ENCODE measurements around the gene HSPH1. TPM values are rescaled to one million over a fixed set of nuclear protein-coding genes. Genes with fewer than 3 reads are reported as not detected.
"Not testable (repeated sequence)": the region's sequence is repeated elsewhere in the genome, so short reads cannot be mapped to it uniquely, and the experiment has no call there.

The HSPH1 gene
- total RNA-seq, 2 donors from 2014 or later, result 143 to 153 TPM

DNA sequence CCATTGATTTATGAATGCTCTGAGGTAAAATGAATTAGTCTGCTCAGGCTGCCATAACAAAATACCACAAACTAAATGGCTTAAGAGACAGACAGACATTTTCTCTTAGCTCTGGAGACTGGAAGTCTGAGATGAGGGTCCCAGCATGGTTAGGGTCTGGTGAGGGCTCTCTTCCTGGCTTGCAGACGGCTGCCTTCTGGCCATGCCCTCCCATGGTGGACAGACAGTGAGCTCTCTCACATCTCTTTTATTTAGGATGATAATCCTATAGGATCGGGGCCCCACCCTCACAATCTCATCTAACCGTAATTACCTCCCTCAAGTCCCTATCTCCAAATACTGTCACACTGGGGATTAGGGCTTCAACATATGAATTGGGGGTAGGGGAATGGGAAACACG is 47.1 kb downstream of the HSPH1 start:
- H3K4me1 Mint-ChIP-seq, result peaks cover 2% of the 10 kb centered on the region
- H3K4me3 Mint-ChIP-seq, result no peak overlapping the region
- peaks cover 61% of the 10 kb centered on the region for H3K27me3 Mint-ChIP-seq
- no peak for ATAC-seq
- no peaks in the 10 kb centered on the region for H3K9me3 ChIP-seq (ENCODE audit: control insufficient read depth, low read length, poor library complexity, severe bottlenecking)
- peaks cover 5% of the 10 kb centered on the region for H3K36me3 Mint-ChIP-seq (ENCODE audit: low read depth)
- DNase-seq, result no peak
- H3K27ac Mint-ChIP-seq, result no peak overlapping the region

DNA sequence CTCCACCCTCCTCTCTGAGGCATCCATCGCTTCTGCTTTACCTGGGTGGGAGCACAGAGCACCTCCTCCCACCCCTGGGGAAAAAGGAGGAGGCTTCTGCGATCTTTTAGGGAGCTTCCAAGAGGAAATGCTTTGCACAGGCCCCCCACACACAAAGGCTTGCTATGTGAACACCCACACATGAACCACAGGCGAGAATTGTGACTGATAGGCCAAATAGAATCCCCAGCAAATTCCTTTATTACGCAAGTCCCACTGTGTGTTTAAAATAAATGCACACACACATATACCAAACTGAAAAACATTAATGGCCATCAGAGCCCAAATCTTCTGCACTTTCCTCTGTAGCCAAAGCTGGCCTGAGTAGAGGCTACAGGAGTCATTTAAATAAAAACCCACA is 50.6 kb downstream of the HSPH1 start:
- Mint-ChIP-seq H3K4me3 (no peak overlapping the region), H3K36me3 (ENCODE audit: low read depth) (no peaks in the 10 kb centered on the region), H3K27ac (no peak overlapping the region), H3K27me3 (peaks cover 45% of the 10 kb centered on the region), H3K4me1 (peaks cover 2% of the 10 kb centered on the region)
- DNase-seq (no peak), ATAC-seq (no peak)
- H3K9me3 ChIP-seq (ENCODE audit: control insufficient read depth, low read length, poor library complexity, severe bottlenecking), result no peaks in the 10 kb centered on the region

DNA sequence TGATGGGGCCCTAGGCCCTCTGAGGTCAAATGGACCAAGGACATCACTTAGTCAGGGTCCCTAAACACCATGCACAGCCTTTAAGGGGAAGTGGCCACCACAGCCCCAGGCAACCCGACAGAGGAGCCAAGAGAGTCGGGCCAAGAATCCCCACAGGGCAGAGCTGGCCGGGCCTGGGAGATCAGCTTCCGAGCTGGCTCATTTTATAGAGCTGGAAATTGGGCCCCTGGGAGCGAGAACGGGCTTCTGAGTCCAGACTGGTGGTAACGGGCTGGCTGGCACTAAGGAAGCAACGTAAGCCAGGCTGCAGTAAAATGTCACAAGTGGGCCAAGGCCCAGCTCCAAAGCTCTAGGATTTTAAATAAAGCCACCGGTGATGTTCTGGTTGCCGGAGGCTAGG is 51.1 kb downstream of the HSPH1 start:
- DNase-seq (no peak), ATAC-seq (no peak)
- peaks cover 42% of the 10 kb centered on the region for H3K27me3 Mint-ChIP-seq
- no peaks in the 10 kb centered on the region for H3K9me3 ChIP-seq (ENCODE audit: control insufficient read depth, low read length, poor library complexity, severe bottlenecking)
- H3K4me1 Mint-ChIP-seq, result peaks cover 2% of the 10 kb centered on the region
- no peaks in the 10 kb centered on the region for H3K36me3 Mint-ChIP-seq (ENCODE audit: low read depth)
- no peak overlapping the region for H3K4me3 Mint-ChIP-seq
- H3K27ac Mint-ChIP-seq, result no peak overlapping the region

DNA sequence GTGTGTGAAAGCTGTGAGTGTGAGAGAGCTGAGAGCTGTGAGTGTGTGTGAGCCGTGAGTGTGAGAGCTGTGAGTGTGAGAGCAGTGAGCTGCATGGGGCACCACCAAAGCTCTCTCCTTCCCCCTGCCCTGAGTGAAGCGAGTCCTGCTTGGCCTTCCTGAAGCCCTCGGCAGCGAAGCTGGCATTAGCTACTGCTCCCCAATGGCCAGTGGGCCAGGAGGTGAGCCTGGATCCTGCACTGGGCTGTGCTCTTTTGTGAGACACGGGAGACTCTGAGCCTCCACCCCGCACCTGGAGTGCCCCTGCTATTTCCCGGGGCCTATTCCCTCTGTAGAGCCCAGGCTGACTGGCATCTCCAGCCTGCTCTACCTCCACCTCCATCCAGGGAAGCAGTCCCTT is 51.5 kb downstream of the HSPH1 start:
- peak overlapping the region; percentile 76 for H3K27ac Mint-ChIP-seq
- ATAC-seq (no peak), DNase-seq (no peak)
- peaks cover 38% of the 10 kb centered on the region for H3K27me3 Mint-ChIP-seq
- no peaks in the 10 kb centered on the region for H3K36me3 Mint-ChIP-seq (ENCODE audit: low read depth)
- peaks cover 2% of the 10 kb centered on the region for H3K4me1 Mint-ChIP-seq
- H3K9me3 ChIP-seq (ENCODE audit: control insufficient read depth, low read length, poor library complexity, severe bottlenecking), result no peaks in the 10 kb centered on the region
- H3K4me3 Mint-ChIP-seq, result no peak overlapping the region

DNA sequence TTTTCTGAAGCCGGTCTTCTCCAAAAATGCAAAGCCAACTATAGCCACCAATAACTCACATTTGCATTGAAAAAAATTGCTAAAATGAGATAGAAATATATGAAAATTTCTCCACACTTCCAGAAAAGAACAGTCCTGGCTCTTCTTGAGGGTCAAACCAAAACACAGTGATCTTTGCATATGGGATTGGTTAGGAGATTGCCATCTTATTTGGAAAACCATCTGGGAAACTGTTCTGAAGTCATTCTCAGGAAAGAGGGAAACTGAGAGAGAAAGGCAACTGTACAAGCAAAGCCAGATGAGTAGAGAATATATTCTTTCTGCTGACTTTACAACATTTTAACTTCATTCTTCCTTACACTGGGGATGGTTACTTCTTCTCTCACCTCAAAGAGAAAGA is 54.6 kb downstream of the HSPH1 start:
- Mint-ChIP-seq H3K27me3 (peaks cover 32% of the 10 kb centered on the region), H3K27ac (no peak overlapping the region), H3K36me3 (ENCODE audit: low read depth) (no peaks in the 10 kb centered on the region), H3K4me3 (no peak overlapping the region), H3K4me1 (peaks cover 2% of the 10 kb centered on the region)
- ATAC-seq (no peak), DNase-seq (no peak)
- H3K9me3 ChIP-seq (ENCODE audit: control insufficient read depth, low read length, poor library complexity, severe bottlenecking), result no peaks in the 10 kb centered on the region

DNA sequence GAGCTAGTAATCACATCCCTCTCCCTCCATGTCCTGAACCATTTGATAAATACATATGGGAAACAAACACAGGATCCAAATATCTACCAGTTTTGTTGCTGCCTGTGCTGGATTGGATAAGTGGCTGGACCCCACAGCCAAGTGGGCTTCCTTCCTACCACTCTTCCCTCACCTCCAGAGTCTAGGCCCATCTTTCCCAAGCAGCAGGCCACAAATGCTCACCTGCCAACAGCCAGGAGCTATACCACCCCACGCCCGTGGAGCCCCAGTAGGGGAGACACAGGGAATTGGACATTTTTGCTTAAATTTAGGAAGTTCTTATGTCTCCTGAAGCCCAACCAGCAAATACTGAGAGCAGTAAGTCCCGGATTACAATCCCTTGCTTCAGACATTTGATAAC is 55.8 kb downstream of the HSPH1 start:
- Mint-ChIP-seq H3K27me3 (peaks cover 44% of the 10 kb centered on the region), H3K4me3 (no peak overlapping the region), H3K4me1 (peaks cover 2% of the 10 kb centered on the region), H3K36me3 (ENCODE audit: low read depth) (no peaks in the 10 kb centered on the region), H3K27ac (no peak overlapping the region)
- no peak for ATAC-seq
- H3K9me3 ChIP-seq (ENCODE audit: control insufficient read depth, low read length, poor library complexity, severe bottlenecking), result no peaks in the 10 kb centered on the region
- DNase-seq, result no peak

DNA sequence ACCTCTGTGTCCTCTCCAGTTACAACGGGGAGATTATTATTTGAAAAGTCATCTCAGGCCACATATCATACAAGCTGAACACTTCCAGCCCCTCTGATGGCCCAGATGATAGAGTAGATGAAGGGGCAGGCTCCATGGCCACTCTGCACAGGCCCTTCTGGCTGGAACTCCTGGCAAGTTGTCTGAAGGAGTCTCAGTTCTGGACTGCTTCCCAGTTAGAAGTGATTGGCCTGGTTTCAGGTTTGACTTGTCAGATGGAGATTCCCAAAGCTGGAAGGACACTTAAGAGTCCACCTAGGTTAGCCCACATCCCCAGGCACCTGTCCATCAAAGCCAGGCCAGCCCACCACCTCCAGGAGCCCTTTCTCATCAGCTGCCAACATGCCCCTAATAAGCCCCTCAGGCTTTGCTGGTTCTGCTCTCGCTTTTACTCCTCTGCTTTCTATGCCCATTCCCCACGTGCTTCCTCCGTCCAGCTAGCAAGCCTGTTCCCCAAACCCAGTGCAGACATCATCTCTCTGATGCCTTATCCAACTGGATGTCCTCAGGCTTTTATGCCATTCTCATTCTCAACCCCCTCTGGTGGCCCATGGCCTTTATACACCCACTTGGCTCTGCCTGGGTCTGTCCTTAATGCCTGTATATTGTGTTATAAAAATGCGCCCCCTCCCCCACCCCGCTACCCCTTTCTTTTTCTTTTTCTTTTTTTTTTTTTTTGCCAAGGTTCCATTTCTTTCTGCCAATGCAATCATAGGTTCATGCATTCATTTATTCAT is 56.5 kb downstream of the HSPH1 start:
- no peak for ATAC-seq
- Mint-ChIP-seq H3K27ac (no peak overlapping the region), H3K27me3 (peaks cover 50% of the 10 kb centered on the region), H3K4me1 (peaks cover 2% of the 10 kb centered on the region), H3K36me3 (ENCODE audit: low read depth) (no peaks in the 10 kb centered on the region), H3K4me3 (no peak overlapping the region)
- no peak for DNase-seq
- no peaks in the 10 kb centered on the region for H3K9me3 ChIP-seq (ENCODE audit: control insufficient read depth, low read length, poor library complexity, severe bottlenecking)

DNA sequence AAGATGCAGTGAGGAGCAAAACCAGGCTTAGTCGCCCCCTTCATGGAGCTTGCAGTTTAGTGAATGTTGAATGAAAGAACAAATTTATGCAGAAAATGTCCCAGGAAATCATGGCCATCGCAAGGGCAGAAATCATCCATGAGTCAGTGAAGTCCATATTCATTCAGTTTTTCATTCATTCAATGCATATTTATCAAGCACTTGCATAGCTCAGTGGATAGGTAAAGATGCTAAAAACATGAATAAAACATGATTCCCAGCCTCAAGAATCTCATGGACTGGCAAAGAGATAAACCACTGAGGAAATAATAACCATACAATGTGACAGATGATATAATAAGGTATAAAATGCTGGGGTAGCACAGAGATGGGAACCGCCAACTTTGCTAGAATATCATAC is 58.8 kb downstream of the HSPH1 start:
- Mint-ChIP-seq H3K27ac (no peak overlapping the region), H3K4me3 (no peak overlapping the region), H3K27me3 (peaks cover 51% of the 10 kb centered on the region), H3K36me3 (ENCODE audit: low read depth) (no peaks in the 10 kb centered on the region), H3K4me1 (no peaks in the 10 kb centered on the region)
- H3K9me3 ChIP-seq (ENCODE audit: control insufficient read depth, low read length, poor library complexity, severe bottlenecking), result no peaks in the 10 kb centered on the region
- DNase-seq (no peak), ATAC-seq (no peak)

DNA sequence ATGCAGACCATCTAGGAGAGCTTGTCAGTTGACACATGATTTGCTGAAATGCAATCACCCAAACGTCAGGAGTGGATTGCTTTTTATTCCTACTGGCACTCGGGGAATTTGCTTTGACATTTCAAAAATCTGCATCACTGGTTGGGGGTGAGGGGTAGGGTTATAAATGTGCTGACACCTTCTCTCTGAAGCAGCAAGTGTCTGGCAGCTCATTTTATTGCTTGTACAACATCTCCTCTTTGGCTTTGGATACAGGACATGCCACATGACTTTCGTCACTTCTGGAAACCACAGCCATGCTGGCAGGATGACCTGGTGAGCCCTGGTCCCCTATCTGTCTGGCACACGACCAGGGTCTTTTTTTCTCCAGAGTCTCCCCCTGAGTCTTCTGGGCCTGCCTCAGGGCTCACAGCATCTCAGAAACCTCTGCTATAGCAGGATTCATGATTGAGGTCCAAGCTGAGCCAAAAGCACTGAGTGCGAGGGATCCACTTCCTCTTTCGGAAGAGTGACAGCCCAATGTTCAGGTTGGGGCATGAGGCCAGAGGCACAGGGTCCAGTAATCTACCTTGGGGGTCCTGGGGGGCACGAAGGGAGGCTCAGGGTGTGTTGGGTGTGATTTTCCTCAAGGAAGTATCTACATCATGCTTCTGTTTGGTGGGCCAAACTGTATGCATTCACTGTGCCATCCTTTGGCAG is 60.1 kb downstream of the HSPH1 start:
- Mint-ChIP-seq H3K4me1 (peaks cover 2% of the 10 kb centered on the region), H3K27ac (no peak overlapping the region), H3K27me3 (peaks cover 57% of the 10 kb centered on the region), H3K4me3 (no peak overlapping the region), H3K36me3 (ENCODE audit: low read depth) (no peaks in the 10 kb centered on the region)
- no peaks in the 10 kb centered on the region for H3K9me3 ChIP-seq (ENCODE audit: control insufficient read depth, low read length, poor library complexity, severe bottlenecking)
- DNase-seq (no peak), ATAC-seq (no peak)

DNA sequence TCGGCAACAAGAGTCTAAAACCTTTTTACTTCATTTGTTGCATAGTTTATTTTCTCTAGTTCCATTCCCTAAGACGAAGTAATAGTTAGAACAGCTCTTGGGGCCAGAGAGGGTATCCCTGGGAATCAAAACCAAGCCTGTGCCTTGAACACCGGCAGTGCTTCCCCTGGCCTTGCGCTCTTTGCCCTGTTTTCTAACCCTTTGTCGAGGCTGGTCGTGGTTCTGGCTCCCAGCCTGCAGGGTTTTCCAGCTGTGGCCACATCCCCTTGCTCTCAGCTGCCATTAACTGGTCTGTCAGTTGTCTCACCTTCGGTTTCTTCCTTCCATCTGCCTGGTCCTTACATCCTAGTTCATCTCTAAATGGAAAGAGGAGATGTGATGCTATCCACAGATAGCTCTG is 61.0 kb downstream of the HSPH1 start:
- no peaks in the 10 kb centered on the region for H3K36me3 Mint-ChIP-seq (ENCODE audit: low read depth)
- no peak overlapping the region for H3K27ac Mint-ChIP-seq
- no peak for DNase-seq
- no peaks in the 10 kb centered on the region for H3K9me3 ChIP-seq (ENCODE audit: control insufficient read depth, low read length, poor library complexity, severe bottlenecking)
- no peak overlapping the region for H3K4me3 Mint-ChIP-seq
- ATAC-seq, result no peak
- H3K27me3 Mint-ChIP-seq, result peaks cover 60% of the 10 kb centered on the region
- H3K4me1 Mint-ChIP-seq, result peaks cover 2% of the 10 kb centered on the region

DNA sequence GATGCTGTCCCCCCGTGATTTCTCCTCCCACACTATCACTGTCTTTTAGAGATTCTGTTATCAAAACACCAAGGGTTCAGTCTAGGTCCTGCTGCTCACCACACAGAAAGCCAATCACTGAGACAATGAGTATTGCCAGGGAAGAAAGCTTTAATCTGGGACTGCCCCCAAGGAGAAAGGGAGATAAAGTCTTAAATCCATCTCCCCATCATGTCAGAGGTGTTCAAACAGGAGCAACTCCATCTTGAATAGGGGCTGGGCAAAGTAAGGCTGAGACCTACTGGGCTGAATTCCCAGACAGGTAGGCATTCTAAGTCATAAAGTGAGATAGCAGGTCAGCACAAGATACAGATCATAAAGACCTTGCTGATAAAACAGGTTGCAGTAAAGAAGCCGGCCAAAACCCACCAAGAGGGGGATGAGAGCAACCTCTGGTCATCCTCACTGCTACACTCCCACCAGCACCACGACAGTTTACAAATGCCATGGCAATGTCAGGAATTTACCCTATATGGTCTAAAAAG is 63.7 kb downstream of the HSPH1 start:
- not testable (repeated sequence) for H3K4me3 Mint-ChIP-seq; ATAC-seq; H3K36me3 Mint-ChIP-seq (ENCODE audit: low read depth); DNase-seq; H3K9me3 ChIP-seq (ENCODE audit: control insufficient read depth, low read length, poor library complexity, severe bottlenecking); H3K27ac Mint-ChIP-seq; H3K4me1 Mint-ChIP-seq
- peaks cover 82% of the 10 kb centered on the region for H3K27me3 Mint-ChIP-seq

DNA sequence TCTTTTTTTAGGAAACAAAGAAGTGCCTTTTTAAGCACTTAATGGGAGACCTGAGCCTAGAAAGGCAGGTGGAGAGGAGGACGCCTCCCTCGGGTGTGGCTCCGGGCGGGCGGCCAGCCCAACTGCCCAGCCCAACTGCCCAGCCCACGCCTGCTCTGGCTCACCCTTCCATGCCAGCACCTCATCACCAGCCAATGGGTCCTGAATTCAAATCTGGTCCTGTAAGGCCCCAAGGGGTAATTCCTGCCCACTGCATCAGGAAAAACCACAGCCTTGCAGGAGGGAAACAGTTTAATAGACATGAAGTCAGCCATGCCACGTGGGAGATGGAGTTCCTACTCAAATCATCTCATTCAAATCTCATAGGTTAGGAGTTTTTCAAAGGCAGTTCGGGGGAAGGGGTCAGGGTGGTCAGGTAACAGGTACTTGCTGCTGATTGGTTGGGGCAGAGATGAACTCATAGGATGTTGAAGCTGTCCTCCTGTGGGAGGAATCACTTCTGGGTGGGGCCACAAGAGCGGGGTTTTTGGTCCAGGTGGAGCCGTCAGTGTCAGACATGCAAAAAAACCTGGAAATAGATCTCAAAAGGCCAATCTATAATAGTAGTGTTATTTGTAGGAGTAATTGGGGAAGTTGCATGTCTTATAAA is 64.9 kb downstream of the HSPH1 start:
- Mint-ChIP-seq H3K4me1 (peaks cover 5% of the 10 kb centered on the region), H3K4me3 (no peak overlapping the region), H3K36me3 (ENCODE audit: low read depth) (peaks cover 2% of the 10 kb centered on the region), H3K27ac (no peak overlapping the region), H3K27me3 (peaks cover 81% of the 10 kb centered on the region)
- ATAC-seq, result no peak
- no peak for DNase-seq
- H3K9me3 ChIP-seq (ENCODE audit: control insufficient read depth, low read length, poor library complexity, severe bottlenecking), result no peaks in the 10 kb centered on the region

DNA sequence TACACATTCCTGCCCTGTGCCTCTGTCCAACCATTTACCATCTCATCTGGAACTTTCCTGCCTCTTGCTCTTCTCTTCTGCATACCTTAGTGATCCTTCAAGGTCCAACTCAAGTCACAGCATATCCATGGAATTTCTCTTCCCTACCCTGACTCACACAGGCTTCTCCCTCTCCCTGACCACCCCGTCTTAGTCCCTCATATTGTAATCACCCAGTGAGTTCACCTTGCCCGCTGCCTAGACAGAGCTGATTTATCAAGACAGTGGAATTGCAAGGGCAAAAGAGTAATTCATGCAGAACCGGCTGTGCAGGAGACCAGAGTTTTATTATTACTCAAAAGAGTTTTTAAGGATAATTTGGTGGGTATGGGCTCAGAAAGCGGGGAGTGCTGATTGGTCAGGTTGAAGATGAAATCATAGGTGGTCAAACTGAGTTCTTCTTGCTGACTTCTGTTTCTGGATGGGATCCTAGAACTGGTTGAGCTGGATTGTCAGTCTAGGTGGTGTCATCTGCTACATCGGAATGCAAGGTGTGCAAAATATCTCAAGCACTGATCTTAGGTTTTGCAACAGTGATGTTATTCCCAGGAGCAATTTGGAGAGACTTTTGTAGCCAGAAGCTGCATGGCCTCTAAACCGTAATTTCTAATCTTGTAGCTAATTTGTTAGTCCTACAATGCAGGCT is 67.2 kb downstream of the HSPH1 start:
- Mint-ChIP-seq H3K36me3 (ENCODE audit: low read depth) (peaks cover 2% of the 10 kb centered on the region), H3K27ac (no peak overlapping the region), H3K4me3 (no peak overlapping the region), H3K4me1 (peaks cover 5% of the 10 kb centered on the region), H3K27me3 (peaks cover 70% of the 10 kb centered on the region)
- no peaks in the 10 kb centered on the region for H3K9me3 ChIP-seq (ENCODE audit: control insufficient read depth, low read length, poor library complexity, severe bottlenecking)
- no peak for ATAC-seq
- no peak for DNase-seq

Measured in T-helper 17 cell (primary cell).